ENCODE data around the gene ACSBG1. TPM values are rescaled to one million over a fixed set of nuclear protein-coding genes. Genes with fewer than 3 reads are reported as not detected.

ACSBG1 gene
- total RNA-seq, 2 donors from 2014 or later, result 0.31 TPM; not detected in 1

DNA sequence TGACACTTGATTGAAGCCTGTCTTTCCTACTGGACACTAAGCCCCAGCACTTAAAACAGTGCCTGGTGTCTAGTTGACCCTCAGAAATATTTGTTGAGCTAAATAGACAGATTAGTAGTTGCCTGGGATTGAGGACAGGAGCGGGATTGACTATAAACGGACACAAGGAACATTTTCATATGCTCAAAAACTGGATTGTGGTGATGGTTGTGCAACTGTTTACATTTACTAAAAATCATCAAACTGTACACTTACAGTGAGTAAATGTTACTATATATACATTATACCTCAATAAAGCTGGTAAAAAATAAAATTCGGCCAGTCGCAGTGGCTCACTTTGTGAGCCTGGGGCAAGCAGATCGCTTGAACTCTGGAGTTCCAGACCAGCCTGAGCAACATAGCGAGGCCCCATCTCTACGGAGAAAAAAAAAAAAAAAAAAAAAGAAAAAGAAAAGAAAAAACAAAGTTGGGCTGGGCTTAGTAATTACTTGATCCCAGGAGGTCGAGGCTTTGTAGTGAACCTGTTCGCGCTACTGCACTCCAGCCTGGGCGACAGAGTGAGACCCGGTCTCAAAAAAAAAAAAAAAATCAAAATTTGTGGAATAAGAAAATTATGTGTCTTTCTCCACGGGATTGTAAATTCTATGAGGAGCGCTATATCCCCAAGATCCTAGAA lies 85.8 kb downstream of the ACSBG1 start:
- DNase-seq (ENCODE audit: low spot score) (no peak), ATAC-seq (no peak)
- Mint-ChIP-seq H3K9me3 (no peaks in the 10 kb centered on the region), H3K4me1 (ENCODE audit: low read depth in 2 of 2) (peaks cover 26% of the 10 kb centered on the region in 2 donors), H3K27me3 (no peaks in the 10 kb centered on the region), H3K4me3 (peak overlapping the region; percentile 81), H3K27ac (peak overlapping the region; percentile 74 to 98), H3K36me3 (peaks cover 4% of the 10 kb centered on the region)

DNA sequence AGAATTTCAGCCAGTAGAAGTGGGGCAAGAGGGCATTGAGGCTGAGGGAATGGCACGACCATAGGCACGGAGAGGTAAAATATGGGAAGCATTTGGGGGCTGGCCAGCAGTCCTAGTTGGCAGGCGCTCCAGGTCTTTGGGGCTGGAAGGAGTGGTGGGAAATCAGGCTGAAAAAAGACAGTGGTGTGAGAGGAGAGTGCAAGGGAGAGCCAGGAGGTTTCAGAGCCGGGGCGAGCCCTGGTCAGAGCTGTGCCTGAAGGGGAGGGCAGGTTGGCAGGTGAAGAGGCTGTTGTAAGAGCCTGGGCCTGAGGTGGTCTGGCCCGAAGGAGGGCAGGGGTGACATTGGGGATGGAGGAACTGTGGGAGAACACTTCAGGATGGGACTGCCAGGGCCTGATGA lies 86.8 kb downstream of the ACSBG1 start:
- DNase-seq (ENCODE audit: low spot score) (no peak), ATAC-seq (no peak)
- peak overlapping the region; percentile 56 for H3K4me3 Mint-ChIP-seq
- H3K27ac Mint-ChIP-seq, result peak overlapping the region; percentile 7 to 98
- H3K9me3 Mint-ChIP-seq, result no peaks in the 10 kb centered on the region
- H3K4me1 Mint-ChIP-seq (ENCODE audit: low read depth in 2 of 2), result peaks cover 21 to 26% of the 10 kb centered on the region in 2 donors
- no peaks in the 10 kb centered on the region for H3K36me3 Mint-ChIP-seq
- no peaks in the 10 kb centered on the region for H3K27me3 Mint-ChIP-seq

DNA sequence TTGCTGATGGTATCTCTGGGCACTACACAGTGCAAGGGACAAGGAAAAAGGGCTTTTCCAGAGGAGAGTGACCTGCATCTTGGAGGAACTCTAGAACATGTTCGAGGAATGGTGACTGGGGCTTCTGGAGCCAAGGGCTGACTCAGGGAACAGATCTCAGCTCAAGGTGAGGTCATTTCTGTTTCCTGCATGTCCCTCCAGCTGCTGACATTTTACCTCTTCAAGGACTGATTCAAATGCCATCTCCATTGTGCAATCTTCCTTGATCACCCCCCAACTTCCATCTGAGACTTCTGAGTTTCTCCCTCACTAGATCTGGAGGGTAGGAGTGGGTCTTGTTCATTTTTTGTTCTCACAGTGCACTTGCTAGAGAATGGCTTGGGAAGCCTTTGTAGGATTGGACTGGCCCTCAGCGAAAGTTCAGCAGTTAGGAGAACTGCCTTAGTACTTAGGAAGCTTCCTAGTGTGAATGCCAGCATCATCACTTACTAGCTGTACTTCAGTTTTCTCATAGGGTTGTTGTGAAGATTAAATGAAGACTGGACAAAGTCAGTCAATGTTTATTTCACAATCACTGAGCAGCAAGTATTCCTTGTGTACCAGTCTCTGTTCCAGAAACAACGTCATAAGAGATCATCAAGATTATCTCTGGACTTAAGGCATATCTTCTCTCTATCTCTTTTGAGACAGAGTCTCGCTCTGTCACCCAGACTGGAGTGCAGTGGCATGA lies 87.8 kb downstream of the ACSBG1 start:
- Mint-ChIP-seq H3K4me3 (no peak overlapping the region), H3K36me3 (no peaks in the 10 kb centered on the region), H3K27ac (peak overlapping the region; percentile 7 to 98), H3K9me3 (no peaks in the 10 kb centered on the region), H3K4me1 (ENCODE audit: low read depth in 2 of 2) (peaks cover 24 to 26% of the 10 kb centered on the region in 2 donors), H3K27me3 (no peaks in the 10 kb centered on the region)
- DNase-seq (ENCODE audit: low spot score) (no peak), ATAC-seq (no peak)

DNA sequence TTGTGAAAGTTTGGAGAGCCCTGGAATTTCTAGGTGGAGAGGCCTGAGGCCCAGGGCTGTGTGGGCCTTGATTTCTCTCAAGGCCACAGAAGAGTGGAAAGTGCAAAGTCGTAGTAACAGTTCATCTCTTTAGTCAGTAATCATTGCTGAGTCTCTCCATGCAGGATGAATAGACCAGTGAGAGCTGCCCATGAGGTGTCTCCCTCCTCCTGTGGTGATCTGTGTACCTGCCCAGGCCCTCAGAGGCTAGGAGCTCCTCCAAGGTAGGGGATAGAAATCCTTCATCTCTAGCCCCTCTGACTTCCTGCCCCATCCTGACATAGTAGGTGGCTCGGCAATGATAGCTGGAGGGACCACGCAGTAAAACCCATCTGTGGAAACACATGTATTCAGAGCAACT lies 92.0 kb downstream of the ACSBG1 start:
- H3K9me3 Mint-ChIP-seq, result no peaks in the 10 kb centered on the region
- no peaks in the 10 kb centered on the region for H3K27me3 Mint-ChIP-seq
- no peak overlapping the region for H3K4me3 Mint-ChIP-seq
- no peak for ATAC-seq
- H3K36me3 Mint-ChIP-seq, result no peaks in the 10 kb centered on the region
- no peak for DNase-seq (ENCODE audit: low spot score)
- H3K27ac Mint-ChIP-seq, result no peak overlapping the region
- H3K4me1 Mint-ChIP-seq (ENCODE audit: low read depth in 2 of 2), result peaks cover 4 to 5% of the 10 kb centered on the region in 2 donors

DNA sequence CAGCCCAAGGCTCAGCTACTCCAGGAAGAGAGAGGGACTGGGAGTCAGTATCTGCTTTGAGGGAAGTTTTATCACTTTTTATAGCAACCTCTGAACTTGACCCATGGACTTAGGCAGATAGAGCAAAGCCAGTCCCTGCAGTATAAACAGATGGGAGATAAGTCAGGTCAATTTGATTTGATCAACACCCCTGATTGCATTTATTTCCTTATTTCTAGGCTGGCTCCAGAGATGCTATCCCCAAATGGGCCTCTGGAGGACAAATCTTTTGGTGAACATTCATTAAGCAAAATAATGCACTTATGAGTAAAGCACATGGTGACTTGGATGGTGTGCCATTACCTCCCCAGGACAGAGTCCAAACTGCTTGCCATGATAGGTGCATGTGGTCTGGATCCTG lies 94.1 kb downstream of the ACSBG1 start:
- no peak overlapping the region for H3K4me3 Mint-ChIP-seq
- no peak overlapping the region for H3K27ac Mint-ChIP-seq
- no peaks in the 10 kb centered on the region for H3K9me3 Mint-ChIP-seq
- no peaks in the 10 kb centered on the region for H3K27me3 Mint-ChIP-seq
- DNase-seq (ENCODE audit: low spot score) (no peak), ATAC-seq (no peak)
- peaks cover 0 to 3% of the 10 kb centered on the region in 2 donors for H3K4me1 Mint-ChIP-seq (ENCODE audit: low read depth in 2 of 2)
- H3K36me3 Mint-ChIP-seq, result no peaks in the 10 kb centered on the region

DNA sequence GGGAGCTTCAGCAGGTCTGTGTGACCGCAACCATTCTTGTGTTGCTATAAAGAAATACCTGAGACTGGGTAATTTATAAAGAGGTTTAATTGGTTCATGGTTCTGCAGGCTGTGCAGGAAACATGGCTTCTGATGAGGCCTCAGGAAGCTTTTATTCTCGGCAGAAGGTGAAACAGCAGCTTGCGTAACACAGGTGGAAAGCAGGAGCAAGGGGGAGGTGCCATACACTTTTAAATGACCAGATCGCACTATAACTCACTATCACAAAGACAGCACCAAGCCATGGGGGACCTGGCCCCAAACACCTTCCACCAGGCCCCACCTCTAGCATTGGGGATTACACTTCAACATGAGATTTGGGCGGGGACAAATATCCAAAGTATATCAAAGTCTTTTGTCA lies 94.8 kb downstream of the ACSBG1 start:
- Mint-ChIP-seq H3K36me3 (no peaks in the 10 kb centered on the region), H3K9me3 (no peaks in the 10 kb centered on the region), H3K4me3 (no peak overlapping the region), H3K27ac (no peak overlapping the region), H3K27me3 (no peaks in the 10 kb centered on the region), H3K4me1 (ENCODE audit: low read depth in 2 of 2) (peaks cover 0 to 3% of the 10 kb centered on the region in 2 donors)
- DNase-seq (ENCODE audit: low spot score), result no peak
- no peak for ATAC-seq

DNA sequence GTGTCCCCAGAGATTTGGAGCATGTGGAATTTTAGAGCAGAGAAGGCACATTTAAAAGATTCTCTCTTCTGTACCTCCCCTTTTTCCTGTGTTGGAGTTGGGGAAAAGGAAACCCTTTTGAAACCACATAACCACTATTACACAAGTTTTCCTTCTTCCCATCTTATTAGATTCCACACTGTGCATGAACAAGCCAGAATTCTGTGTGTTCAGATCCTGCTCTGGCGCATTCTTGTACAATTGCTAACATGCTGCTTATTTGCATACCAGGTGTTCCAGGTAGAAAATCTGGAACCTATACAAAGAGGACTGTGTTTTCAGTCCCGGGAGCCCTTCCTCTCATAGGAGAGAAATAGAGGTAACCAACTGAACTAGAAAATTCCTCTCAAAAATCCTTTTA lies 100.6 kb downstream of the ACSBG1 start:
- no peaks in the 10 kb centered on the region for H3K36me3 Mint-ChIP-seq

DNA sequence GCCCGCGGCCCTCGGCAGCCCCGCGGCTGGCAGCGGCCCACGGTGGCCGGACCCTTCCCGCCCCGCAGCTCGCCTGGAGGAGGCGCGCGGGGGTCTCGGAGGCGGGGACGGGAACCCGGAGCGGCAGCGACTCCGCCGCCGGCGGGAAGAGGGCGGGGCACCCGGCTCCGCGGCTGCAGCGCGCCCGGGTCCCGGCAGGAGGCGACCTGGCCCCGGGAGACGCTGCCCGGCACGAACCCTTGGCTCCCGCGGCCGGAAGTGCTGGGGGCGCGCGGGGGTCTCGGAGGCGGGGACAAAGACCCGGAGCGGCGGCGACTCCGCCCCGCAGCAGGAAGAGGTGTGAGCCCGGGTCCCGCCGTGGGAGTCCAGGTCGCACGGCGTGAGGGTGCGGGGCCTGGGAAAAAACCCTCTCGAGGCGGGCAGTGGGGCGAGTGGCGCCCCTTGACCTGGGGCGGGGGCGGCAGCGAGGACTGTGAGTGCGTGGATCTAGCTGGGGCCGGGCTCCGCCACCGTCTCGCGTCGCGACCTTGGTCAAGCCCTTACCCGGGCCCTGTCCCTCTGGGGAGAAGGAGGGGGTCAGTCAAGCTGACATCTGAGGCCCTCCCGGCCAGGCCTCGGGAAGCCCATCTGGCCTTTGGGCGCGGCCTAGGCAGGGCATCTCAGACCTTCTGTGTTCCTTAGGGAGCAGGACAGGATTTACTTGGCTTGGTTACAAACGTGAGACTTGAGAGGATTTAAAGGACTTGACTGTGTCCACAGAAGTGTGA lies 102.9 kb downstream of the ACSBG1 start, which contains the start of gene CIB2:
Gene CIB2 (minus strand): TSS at position 151 of the 767 bp plus-strand sequence. CDS start 230 bp downstream, outside the sequence.
- ATAC-seq, result peak; percentile 93 to 94
- peak; percentile 87 for DNase-seq (ENCODE audit: low spot score)
- Mint-ChIP-seq H3K4me1 (ENCODE audit: low read depth in 2 of 2) (peaks cover 14 to 20% of the 10 kb centered on the region in 2 donors), H3K27ac (peak within 1 kb of the TSS; percentile 69 to 88), H3K4me3 (peak within 1 kb of the TSS; percentile 91), H3K9me3 (no peaks in the 10 kb centered on the region), H3K27me3 (no peaks in the 10 kb centered on the region), H3K36me3 (no peaks in the 10 kb centered on the region)

More for the DNA sequence above, 100.6 kb downstream of the ACSBG1 start:
- ATAC-seq, result no peak
- Mint-ChIP-seq H3K4me1 (ENCODE audit: low read depth in 2 of 2) (peaks cover 10 to 20% of the 10 kb centered on the region in 2 donors), H3K27me3 (no peaks in the 10 kb centered on the region), H3K27ac (no peak overlapping the region), H3K9me3 (no peaks in the 10 kb centered on the region), H3K4me3 (no peak overlapping the region)
- DNase-seq (ENCODE audit: low spot score), result no peak

DNA sequence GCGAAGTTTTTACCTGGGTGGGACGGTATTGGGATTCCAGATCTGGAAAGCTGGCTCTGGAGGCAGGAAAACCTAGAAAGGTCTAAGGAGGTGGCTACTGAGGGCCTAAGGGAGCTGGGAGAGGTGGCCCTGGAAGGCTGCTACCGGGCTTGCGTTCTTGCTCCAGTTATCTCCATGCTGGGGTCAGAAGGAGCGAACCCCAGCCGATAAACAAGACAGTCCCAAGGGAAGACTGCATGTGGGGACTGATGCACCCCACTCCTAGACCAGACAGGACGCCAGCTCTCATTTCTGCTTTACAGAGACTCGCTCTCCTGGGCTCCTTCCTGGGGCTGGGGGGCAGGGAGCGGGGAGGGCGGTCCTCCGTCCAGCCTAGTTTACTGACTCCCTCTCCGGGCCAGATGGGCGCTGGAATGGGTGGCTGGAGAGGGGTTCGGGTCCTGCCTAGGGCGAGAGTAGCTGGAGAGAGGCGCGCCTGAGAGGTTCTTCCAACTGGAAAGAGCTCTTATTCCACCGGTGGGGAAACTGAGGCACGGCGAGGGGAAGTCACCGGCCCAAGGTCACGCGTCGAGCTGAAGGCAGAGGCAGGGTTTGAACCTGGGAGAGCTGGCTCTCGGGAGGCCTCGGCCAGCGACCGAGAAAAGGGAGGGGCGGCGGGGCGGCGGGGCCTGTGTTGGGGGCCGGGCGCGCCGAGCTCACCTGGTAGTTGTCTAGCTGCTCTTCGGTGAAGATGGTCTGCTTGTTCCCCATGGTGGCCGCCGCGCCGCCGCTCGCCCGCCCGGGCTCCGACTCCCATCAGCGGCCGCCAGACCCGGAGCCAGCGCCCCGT lies 103.7 kb downstream of the ACSBG1 start:
- Mint-ChIP-seq H3K4me3 (peak overlapping the region; percentile 74), H3K27me3 (no peaks in the 10 kb centered on the region), H3K36me3 (no peaks in the 10 kb centered on the region), H3K4me1 (ENCODE audit: low read depth in 2 of 2) (peaks cover 14 to 20% of the 10 kb centered on the region in 2 donors), H3K9me3 (no peaks in the 10 kb centered on the region), H3K27ac (peak overlapping the region; percentile 54 to 85)
- ATAC-seq (peak in 1 of 2 donors; percentile 64), DNase-seq (ENCODE audit: low spot score) (no peak)

DNA sequence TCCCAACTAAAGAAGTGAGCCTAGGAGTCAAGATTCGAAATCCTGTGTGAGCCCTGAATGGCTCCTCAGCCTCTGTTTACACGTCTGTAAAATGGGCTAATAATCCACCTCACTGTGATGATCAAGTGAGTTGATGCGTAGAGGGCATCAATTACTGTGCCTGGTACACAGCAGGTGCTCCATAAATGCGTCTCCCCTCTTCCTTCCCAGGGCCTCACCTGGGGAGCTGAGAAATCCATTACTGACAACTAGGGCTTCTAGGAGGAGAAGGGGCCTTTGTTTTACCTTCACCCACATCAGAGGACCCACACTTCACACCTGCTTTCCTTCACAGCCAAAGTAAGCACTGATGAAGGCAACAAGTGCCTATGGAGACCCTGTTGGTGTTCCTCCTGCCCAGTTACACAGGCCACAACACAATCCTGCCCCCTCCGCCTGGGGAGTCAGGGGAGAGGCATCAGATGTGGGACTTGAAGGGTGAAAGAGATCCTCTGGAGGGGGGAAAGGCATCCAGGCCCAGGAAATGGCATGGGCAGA lies 104.5 kb downstream of the ACSBG1 start:
- H3K27me3 Mint-ChIP-seq, result no peaks in the 10 kb centered on the region
- no peaks in the 10 kb centered on the region for H3K9me3 Mint-ChIP-seq
- no peaks in the 10 kb centered on the region for H3K36me3 Mint-ChIP-seq
- DNase-seq (ENCODE audit: low spot score) (no peak), ATAC-seq (no peak)
- peaks cover 14 to 20% of the 10 kb centered on the region in 2 donors for H3K4me1 Mint-ChIP-seq (ENCODE audit: low read depth in 2 of 2)
- peak overlapping the region; percentile 54 to 85 for H3K27ac Mint-ChIP-seq
- H3K4me3 Mint-ChIP-seq, result peak overlapping the region; percentile 74

DNA sequence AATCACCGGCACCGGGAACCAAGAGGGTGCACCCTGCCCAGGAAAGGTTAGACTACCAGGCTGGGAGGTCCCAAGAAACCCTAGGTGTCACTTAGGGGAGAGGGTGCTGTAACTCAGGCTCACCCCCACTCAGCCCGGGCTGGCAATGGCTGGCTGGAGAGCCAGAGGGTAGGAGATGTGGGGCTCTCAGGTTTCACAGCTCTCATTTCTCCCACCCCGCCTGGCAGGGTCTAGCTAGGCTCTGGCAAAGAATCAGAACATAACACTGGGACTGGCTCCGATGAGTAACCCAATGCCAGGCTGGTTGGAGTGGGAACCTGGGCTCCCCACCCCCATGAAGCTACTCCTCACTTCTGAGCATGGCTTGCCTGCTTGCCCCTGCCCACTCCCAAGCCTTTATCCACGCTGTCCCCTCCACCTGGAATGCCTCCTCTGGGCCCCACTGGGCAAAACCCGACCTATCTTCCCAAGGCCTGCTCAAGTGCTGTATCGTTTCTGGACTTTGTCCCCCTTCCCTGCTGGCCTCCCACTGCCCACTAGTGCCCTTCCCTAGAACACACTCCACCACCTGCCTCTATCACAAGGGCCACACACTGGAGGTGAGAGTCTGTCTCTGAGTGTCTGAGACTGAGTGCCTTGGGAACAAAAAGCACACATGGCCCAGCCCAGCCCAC lies 105.2 kb downstream of the ACSBG1 start:
- H3K27ac Mint-ChIP-seq, result peak overlapping the region in 1 of 2 donors; percentile 54
- no peak overlapping the region for H3K4me3 Mint-ChIP-seq
- no peaks in the 10 kb centered on the region for H3K9me3 Mint-ChIP-seq
- ATAC-seq (no peak), DNase-seq (ENCODE audit: low spot score) (no peak)
- H3K36me3 Mint-ChIP-seq, result no peaks in the 10 kb centered on the region
- H3K27me3 Mint-ChIP-seq, result no peaks in the 10 kb centered on the region
- peaks cover 14 to 20% of the 10 kb centered on the region in 2 donors for H3K4me1 Mint-ChIP-seq (ENCODE audit: low read depth in 2 of 2)

DNA sequence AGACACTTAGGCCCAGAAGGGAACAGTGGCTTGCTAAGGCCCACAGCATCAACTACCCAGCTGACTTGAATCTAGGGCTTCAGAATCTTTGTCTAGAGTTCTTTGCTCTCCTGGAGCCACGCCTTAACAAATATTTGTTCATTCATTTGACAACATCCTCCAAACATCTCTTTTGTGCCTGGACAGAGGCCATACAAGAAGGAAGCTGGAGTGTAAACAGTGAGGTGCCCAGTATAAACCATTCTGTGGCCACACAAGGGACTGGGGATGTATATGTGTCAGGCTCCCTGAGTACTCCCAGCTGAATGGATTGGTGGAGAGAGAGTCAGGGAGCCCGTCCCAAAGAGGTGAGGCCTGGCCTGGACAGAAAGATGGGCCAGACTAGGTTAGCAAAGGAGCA lies 106.5 kb downstream of the ACSBG1 start:
- Mint-ChIP-seq H3K4me3 (no peak overlapping the region), H3K27ac (peak overlapping the region; percentile 7 to 45), H3K27me3 (no peaks in the 10 kb centered on the region), H3K9me3 (no peaks in the 10 kb centered on the region), H3K4me1 (ENCODE audit: low read depth in 2 of 2) (peaks cover 14 to 15% of the 10 kb centered on the region in 2 donors), H3K36me3 (no peaks in the 10 kb centered on the region)
- DNase-seq (ENCODE audit: low spot score) (no peak), ATAC-seq (no peak)
